ENCODE results near the gene MYLIP. TPM values are rescaled to one million over a fixed set of nuclear protein-coding genes. Genes with fewer than 3 reads are reported as not detected.

The MYLIP gene
- 10 to 100 TPM; 35.1 to 49.6 (median 43.8) TPM for total RNA-seq

- peak within 1 kb of the TSS; percentile 98 for H3K4me3 ChIP-seq (ENCODE audit: low read depth, poor library complexity, severe bottlenecking)
- 0 to 1% methylated on average over 31 to 67 of the region's 95 CpGs for WGBS, 2 donors
- intact Hi-C loops (cut with DNase I; ENCODE audit: low total_unique reads): no loop called here
- TF ChIP-seq CTCF (IDR thresholded peaks at IDR 0.05): peak in 1 of 3 donors; percentile 51
- peak in 1 of 2 donors; percentile 97 for TF ChIP-seq POLR2A (IDR thresholded peaks at IDR 0.05)
- DNase-seq (ENCODE audit: low spot score in 2 of 2): peak; percentile 96 to 100
Measured at GRCh38 chr6:16128759-16129622, at the start of gene MYLIP. TSS of gene MYLIP (plus strand) at chr6:16129086. CDS start at chr6:16129323, 237 bp downstream.

GRCh38 chr6:16079354-16079753 is 49.5 kb upstream of the MYLIP start:
- intact Hi-C loops (cut with DNase I; ENCODE audit: low total_unique reads): no loop called here
- 36 to 40% methylated on average over 1 of the region's 1 CpG for WGBS, 2 donors
- DNase-seq (ENCODE audit: low spot score in 2 of 2): no peak
- H3K4me3 ChIP-seq (ENCODE audit: low read depth, poor library complexity, severe bottlenecking): no peak overlapping the region
- no peak for TF ChIP-seq CTCF (IDR thresholded peaks at IDR 0.05)
- no peak for TF ChIP-seq POLR2A (IDR thresholded peaks at IDR 0.05)

- intact Hi-C loops (cut with DNase I; ENCODE audit: low total_unique reads): no loop called here
- TF ChIP-seq CTCF (IDR thresholded peaks at IDR 0.05) (no peak), POLR2A (IDR thresholded peaks at IDR 0.05) (no peak)
- H3K4me3 ChIP-seq (ENCODE audit: low read depth, poor library complexity, severe bottlenecking): no peak overlapping the region
- 56 to 59% methylated on average over 1 of the region's 1 CpG for WGBS, 2 donors
- DNase-seq (ENCODE audit: low spot score in 2 of 2): no peak
Measured at GRCh38 chr6:16080204-16080603, 48.7 kb upstream of the MYLIP start.

- WGBS, 2 donors: 94 to 96% methylated on average over 4 of the region's 4 CpGs
Measured at GRCh38 chr6:16081326-16081725, 47.6 kb upstream of the MYLIP start.

GRCh38 chr6:16082361-16082760 is 46.5 kb upstream of the MYLIP start:
- H3K4me3 ChIP-seq (ENCODE audit: low read depth, poor library complexity, severe bottlenecking): no peak overlapping the region
- no peak for DNase-seq (ENCODE audit: low spot score in 2 of 2)
- intact Hi-C loops (cut with DNase I; ENCODE audit: low total_unique reads): no loop called here
- 52% methylated on average over 1 of the region's 1 CpG for WGBS, 2 donors
- TF ChIP-seq CTCF (IDR thresholded peaks at IDR 0.05) (no peak), POLR2A (IDR thresholded peaks at IDR 0.05) (no peak)

More at GRCh38 chr6:16081326-16081725, 47.6 kb upstream of the MYLIP start:
- intact Hi-C loops (cut with DNase I; ENCODE audit: low total_unique reads): no loop called here
- no peak for DNase-seq (ENCODE audit: low spot score in 2 of 2)
- TF ChIP-seq CTCF (IDR thresholded peaks at IDR 0.05) (no peak), POLR2A (IDR thresholded peaks at IDR 0.05) (no peak)
- no peak overlapping the region for H3K4me3 ChIP-seq (ENCODE audit: low read depth, poor library complexity, severe bottlenecking)
